ENCODE measurements around the gene CHRM1.
"Not testable (repeated sequence)": the region's sequence is repeated elsewhere in the genome, so short reads cannot be mapped to it uniquely, and the experiment has no call there.

CHRM1 gene

DNA sequence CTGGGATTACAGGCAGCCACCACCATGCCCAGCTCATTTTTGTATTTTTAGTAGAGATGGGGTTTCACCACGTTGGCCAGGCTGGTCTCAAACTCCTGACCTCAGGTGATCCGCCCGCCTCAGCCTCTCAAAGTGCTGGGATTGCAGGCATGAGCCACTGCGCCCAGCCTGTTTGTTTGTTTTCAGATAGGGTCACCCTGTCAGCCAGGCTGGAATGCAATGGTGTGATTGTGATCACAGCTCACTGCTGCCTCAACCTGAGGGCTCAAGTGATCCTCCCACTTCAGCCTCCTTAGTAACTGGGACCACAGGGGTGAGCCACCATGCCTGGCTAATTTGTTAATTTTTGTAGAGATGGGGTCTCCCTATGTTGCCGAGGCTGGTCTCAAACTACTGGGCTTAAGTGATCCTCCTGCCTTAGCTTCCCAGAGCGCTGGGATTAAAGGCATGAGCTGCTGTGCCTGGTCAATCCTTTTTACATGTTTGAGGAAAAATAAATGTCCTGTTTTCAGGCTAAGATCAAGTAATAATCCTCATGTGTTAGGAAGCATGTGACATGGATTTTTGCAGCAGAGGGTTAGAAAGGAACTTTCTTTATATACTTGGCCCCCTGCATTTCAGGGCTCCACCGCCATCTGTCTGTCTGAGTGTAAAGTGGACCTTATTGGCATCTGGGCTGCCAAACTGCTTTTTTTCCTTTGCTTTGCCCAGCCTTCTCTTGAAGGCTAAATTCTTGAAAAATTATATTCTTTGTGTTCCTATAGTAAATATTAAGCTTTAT, 45.3 kb downstream of the CHRM1 start:
- DNase-seq (ENCODE audit: low read depth): no peak

DNA sequence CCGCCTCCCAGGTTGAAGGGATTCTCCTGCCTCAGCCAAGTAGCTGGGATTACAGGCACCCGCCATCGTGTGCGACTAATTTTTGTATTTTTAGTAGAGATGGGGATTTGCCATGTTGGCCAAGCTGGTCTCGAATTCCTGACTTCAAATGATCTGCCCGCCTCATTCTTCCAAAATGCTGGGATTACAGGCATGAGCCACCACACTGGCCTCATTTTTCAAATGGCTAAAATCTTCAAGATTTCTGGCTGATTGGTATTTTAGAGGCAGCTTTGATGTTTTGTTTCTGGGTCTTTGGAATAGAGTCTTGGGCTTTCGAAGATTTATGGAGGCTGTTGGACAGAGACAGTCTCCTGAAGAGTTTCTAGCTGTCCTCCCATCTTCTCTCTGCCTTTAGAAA, 46.3 kb downstream of the CHRM1 start:
- no peak for DNase-seq (ENCODE audit: low read depth)

DNA sequence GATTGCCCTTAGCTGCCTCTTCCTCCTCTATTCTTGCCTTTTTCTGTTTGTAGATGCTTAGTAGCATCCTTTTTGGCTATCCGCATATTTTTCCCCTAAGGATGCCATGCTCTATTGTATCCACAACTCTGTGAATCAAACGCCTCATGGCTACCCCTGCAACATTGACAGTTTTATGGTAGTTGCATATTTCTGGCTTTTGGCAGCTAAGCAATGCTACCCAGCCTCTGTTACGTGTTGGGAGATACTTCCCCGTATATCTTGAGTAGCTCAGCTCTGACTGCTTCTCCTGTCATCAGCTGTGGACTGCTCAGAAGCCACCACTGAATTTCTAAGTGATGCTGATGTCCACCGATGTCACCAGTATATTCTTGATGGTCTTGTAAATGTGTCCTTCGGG, 55.5 kb downstream of the CHRM1 start:
- DNase-seq (ENCODE audit: low read depth): no peak

DNA sequence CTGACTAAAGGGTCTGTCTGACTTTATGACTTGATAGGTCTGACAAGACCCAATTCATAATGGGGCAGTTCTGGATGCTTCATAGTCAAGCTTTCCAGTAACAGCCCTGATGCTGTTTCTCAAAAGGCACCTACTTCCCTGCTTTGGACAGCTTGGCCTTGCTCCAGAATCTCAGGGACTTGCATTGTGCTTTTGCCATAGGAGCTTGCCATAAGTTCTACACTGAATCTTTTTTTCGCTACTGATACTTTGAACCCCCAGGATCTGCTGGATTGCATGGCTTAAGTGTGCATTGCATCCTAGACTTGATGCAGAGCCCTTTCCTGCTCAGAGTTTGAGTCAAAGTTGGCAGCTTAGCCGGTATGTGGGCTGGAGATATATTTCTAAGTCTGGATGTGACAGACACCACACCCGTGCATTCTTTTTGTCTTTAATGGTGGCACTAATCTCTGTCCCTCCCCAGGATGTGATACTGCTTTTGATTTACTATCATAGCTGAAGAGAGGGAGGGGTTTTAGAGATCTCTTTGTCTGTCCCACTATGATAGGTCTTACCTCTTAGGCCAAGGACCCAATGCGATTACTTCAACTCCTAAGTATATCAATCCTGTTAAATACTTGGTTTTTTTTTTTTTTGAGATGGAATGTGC, 57.4 kb downstream of the CHRM1 start:
- no peak for DNase-seq (ENCODE audit: low read depth)

DNA sequence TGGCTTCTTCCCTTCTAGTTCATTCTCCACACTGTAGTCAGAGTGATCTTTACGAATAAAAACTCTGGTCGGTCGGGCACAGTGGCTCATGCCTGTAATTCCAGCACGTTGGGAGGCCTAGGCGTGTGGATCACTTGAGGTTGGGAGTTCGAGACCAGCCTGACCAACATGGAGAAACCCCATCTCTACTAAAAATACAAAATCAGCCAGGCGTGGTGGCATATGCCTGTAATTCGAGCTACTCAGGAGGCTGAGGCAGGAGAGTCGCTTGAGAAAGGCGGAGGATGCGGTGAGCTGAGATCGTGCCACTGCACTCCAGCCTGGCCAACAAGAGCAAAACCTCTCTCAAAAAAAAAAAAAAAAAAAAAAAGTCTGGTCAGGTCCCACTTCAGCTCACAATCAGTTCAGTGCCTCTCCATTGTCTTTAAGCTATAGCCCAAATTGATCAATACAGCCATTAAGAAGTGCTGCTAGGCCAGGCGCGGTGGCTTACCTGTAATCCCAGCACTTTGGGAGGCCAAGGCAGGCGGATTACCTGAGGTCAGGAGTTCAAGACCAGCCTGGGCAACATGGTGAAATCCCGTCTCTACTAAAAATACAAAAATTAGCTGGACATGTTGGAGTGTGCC, 59.5 kb downstream of the CHRM1 start:
- not testable (repeated sequence) for DNase-seq (ENCODE audit: low read depth)

DNA sequence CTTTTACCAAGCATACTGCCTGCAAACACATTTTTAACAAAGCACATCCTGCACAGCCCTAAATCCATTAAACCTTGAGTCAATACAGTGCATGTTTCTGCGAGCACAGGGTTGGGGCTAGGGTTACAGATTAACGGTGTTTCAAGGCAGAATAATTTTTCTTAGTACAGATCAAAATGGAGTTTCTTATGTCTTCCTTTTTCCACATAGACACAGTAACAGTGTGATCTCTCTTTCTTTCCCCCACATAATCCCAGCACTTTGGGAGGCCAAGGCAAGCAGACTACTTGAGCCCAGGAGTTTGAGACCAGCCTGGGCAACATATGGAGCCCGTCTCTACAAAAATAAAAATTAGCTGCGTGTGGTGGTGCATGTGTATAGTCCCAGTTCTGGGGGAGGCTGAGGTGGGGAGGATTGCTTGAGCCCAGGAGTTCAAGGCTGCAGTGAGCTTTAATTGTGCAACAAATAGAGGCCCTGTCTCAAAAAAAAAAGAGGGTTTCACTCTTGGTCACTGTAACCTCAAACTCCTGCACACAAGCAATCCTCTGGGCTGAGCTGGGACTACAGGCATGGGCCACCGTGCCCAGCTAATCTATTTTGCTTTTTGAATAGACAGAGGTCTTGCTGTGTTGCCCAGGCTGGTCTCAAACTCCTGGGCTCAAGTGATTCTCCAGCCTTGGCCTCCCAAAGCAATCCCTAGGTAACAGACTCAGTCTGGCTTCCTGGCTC, 60.2 kb downstream of the CHRM1 start:
- DNase-seq (ENCODE audit: low read depth): no peak

DNA sequence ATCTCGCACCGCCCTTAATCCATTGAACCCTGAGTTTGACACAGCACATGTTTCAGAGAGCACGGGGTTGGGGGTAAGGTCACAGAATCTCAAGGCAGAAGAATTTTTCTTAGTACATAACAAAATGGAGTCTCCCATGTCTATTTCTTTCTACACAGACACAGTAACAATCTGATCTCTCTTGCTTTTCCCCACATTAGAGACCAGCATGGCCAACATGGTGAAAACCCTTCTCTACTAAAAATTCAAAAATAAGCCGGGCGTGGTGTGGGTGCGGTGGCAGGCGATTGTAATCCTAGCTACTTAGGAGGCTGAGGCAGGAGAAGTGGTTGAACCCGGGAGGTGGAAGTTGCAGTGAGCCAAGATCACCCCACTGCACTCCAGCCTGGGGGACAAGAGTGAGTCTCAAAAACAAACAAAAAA, 61.9 kb downstream of the CHRM1 start:
- DNase-seq (ENCODE audit: low read depth): not testable (repeated sequence)

Data from CMK (cell line).